Psoas muscle (tissue), 8 donors: Measurements from ENCODE around the gene CTCFL. TPM values are rescaled to one million over a fixed set of nuclear protein-coding genes. Genes with fewer than 3 reads are reported as not detected.

Experiments
- ATAC-seq, 4 donors: fragments of 200-7000 bp; cut with Tn5 transposase; one replicate each; pipeline ENCODE4 v1.9.1; 2020; ENCODE audit warnings: moderate library complexity in 3 of 4, mild to moderate bottlenecking in 2 of 4
- DNase-seq, 2 donors: peaks; one replicate each; pipeline ENCODE4 v3.0.0-alpha.2; 2020
- H3K27ac ChIP-seq: fragments of 200-600 bp; one replicate; pipeline ENCODE4 v1.8.0; 2022
- H3K27me3 ChIP-seq, 3 donors: fragments of 200-600 bp in 1 of 3; one replicate each; pipeline versions ENCODE4 v1.6.1 to v1.8.0; 2013 to 2022; ENCODE audit warnings: low read length in 2 of 3, mild to moderate bottlenecking in 2 of 3, moderate library complexity in 1 of 3; ENCODE audit not compliant: insufficient read depth in 3 of 3
- H3K36me3 ChIP-seq, 2 donors: fragments of 200-600 bp in 1 of 2; one replicate each; pipeline versions ENCODE4 v1.6.1 to v1.8.0; 2013 to 2022; ENCODE audit warnings: low read depth in 1 of 2, mild to moderate bottlenecking in 1 of 2, moderate library complexity in 1 of 2; ENCODE audit not compliant: insufficient read depth in 1 of 2
- H3K4me1 ChIP-seq: fragments of 200-600 bp; one replicate; pipeline ENCODE4 v1.8.0; 2022
- H3K4me3 ChIP-seq: fragments of 200-600 bp; one replicate; pipeline ENCODE4 v1.8.0; 2022; ENCODE audit warnings: mild to moderate bottlenecking
- H3K9me3 ChIP-seq: fragments of 200-600 bp; one replicate; pipeline ENCODE4 v1.8.0; 2022
- WGBS, 3 donors: extraction: QIAGEN DNeasy Blood & Tissue Kit; methylation state at CpG; one replicate each; pipeline versions ENCODE4 v1.1.6 to v1.1.7; 2013; 5-methylcytosine and 5-hydroxymethylcytosine counted together
- intact Hi-C, 2 donors: fragments of 100-400 bp; cut with DNase I; formaldehyde crosslinking; loops; one replicate each; pipeline versions ENCODE4 v1.11.0 to v1.14.2; 2022
- polyA plus RNA-seq, 3 donors: library from polyadenylated mRNA; stranded (reverse); fragments of 200-250 nt; gene quantifications; one replicate each; pipeline ENCODE4 v1.2.3, GENCODE V29; 2013
- total RNA-seq, 4 donors: library from RNA; stranded (reverse); fragmentation: NEBNext Ultra II Directional in 2 of 4; extraction: Animal tissue kit (Norgen Biotek cat#: 25700) in 2 of 4; gene quantifications; one replicate each; pipeline versions ENCODE4 v1.2.1 to v1.2.4, GENCODE V29; 2021 to 2023
- TF ChIP-seq, protein P1 (sequence below): fragments of 200-600 bp; IDR thresholded peaks from one replicate; pipeline ENCODE4 v1.8.0; 2022; ENCODE audit warnings: antibody characterized with exemption
- donor health status: healthy with polysubstance abuse.
- donor health status: DM: no; HTN: no; CAD: no; lungs with moderate emphysema.
- donor health status: Bipolar disorder and iron deficiency.
- donor health status: healthy.
- donor health status: DM: yes; HTN: yes; CAD: no.
- donor health status: DM: no; HTN: no; CAD: no.
- donor health status: DM: no; HTN: no; CAD: no.
- donor health status: DM: yes; HTN: yes; CAD: no.

CTCFL gene
- total and polyA plus RNA-seq, 7 donors = not detected

DNA sequence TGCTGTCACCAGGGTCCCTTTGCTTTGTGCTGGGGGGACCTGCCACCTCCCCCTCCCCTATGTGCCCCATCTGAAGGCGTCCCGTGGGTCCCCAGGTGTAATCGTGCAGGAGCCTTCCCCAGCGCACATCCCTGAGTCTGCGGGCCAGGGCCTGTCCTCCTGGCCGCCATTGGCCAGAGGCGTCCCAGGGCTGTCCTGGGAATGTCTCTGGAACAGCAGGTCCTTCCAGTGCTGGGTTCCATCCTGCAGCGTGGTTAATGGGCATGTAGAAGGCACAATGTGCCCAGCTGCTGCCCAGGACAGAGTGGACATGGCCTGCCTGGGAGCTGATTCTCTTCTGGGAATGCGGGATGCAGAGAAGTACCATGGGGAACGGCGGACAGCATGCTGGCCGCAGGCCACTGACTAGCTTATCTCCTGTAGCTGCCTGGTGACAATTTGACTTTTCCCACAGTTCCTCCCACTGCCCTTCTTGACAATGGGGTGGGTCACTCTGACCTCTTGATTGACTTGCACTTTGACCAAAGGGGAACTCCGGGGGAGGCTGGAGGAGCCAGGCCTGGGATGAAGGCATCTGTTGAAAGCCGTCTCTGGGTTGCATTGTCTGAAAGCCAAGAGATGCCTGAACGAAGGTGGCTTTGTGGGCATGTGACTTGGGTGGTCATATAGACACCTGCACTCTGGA is 64.0 kb downstream of the CTCFL start:
- DNase-seq (no peak), ATAC-seq (no peak)
- intact Hi-C loops = no loop called here
- TF ChIP-seq, protein P1, sequence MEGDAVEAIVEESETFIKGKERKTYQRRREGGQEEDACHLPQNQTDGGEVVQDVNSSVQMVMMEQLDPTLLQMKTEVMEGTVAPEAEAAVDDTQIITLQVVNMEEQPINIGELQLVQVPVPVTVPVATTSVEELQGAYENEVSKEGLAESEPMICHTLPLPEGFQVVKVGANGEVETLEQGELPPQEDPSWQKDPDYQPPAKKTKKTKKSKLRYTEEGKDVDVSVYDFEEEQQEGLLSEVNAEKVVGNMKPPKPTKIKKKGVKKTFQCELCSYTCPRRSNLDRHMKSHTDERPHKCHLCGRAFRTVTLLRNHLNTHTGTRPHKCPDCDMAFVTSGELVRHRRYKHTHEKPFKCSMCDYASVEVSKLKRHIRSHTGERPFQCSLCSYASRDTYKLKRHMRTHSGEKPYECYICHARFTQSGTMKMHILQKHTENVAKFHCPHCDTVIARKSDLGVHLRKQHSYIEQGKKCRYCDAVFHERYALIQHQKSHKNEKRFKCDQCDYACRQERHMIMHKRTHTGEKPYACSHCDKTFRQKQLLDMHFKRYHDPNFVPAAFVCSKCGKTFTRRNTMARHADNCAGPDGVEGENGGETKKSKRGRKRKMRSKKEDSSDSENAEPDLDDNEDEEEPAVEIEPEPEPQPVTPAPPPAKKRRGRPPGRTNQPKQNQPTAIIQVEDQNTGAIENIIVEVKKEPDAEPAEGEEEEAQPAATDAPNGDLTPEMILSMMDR = no peak
- no peaks in the 10 kb centered on the region for H3K9me3 ChIP-seq
- no peak overlapping the region for H3K27ac ChIP-seq
- no peaks in the 10 kb centered on the region for H3K27me3 ChIP-seq
- H3K4me1 ChIP-seq = peaks cover 21% of the 10 kb centered on the region
- no peak overlapping the region for H3K4me3 ChIP-seq
- 79 to 89% (median 81%) methylated on average over 15 of the region's 15 CpGs for WGBS, 3 donors
- no peaks in the 10 kb centered on the region for H3K36me3 ChIP-seq

- H3K9me3 ChIP-seq = no peaks in the 10 kb centered on the region
- H3K36me3 ChIP-seq = no peaks in the 10 kb centered on the region
- H3K27me3 ChIP-seq = no peaks in the 10 kb centered on the region
- ATAC-seq = no peak
- no peak for DNase-seq
- no peak overlapping the region for H3K4me3 ChIP-seq
- H3K27ac ChIP-seq = no peak overlapping the region
- TF ChIP-seq, protein P1 = no peak
- peaks cover 21% of the 10 kb centered on the region for H3K4me1 ChIP-seq
- intact Hi-C loops = no loop called here
- 85 to 94% (median 85%) methylated on average over 5 of the region's 5 CpGs for WGBS, 3 donors
Observed at GRCh38 chr20:57459897-57460296, 65.0 kb downstream of the CTCFL start.

DNA sequence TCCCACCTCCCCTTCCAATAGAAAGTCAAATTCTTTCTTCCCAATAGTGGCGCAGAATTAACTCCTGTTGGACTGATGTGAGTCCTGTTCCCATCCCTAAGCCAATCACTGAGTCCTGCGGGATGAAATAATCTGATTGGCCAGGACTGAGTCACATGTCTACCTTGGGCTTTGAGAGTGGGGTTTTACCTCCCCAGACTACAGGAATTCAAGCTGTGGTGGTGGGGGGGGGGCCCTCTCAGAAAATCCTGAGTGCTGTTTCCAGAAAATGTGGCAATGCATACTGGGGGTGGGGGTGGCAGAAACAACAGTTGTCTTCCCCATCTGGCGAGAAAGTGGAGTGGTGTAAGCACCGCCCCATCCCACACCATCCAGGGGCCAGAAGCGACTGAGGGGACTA is 65.7 kb downstream of the CTCFL start:
- Histone ChIP-seq H3K27me3 (no peaks in the 10 kb centered on the region), H3K4me3 (no peak overlapping the region), H3K4me1 (peaks cover 21% of the 10 kb centered on the region), H3K27ac (peak overlapping the region; percentile 67), H3K9me3 (no peaks in the 10 kb centered on the region), H3K36me3 (no peaks in the 10 kb centered on the region)
- WGBS, 3 donors = 77 to 86% (median 77%) methylated on average over 4 to 5 of the region's 5 CpGs
- intact Hi-C loops = no loop called here
- ATAC-seq = peak in 1 of 4 donors; percentile 32
- DNase-seq = no peak
- TF ChIP-seq, protein P1 = no peak

DNA sequence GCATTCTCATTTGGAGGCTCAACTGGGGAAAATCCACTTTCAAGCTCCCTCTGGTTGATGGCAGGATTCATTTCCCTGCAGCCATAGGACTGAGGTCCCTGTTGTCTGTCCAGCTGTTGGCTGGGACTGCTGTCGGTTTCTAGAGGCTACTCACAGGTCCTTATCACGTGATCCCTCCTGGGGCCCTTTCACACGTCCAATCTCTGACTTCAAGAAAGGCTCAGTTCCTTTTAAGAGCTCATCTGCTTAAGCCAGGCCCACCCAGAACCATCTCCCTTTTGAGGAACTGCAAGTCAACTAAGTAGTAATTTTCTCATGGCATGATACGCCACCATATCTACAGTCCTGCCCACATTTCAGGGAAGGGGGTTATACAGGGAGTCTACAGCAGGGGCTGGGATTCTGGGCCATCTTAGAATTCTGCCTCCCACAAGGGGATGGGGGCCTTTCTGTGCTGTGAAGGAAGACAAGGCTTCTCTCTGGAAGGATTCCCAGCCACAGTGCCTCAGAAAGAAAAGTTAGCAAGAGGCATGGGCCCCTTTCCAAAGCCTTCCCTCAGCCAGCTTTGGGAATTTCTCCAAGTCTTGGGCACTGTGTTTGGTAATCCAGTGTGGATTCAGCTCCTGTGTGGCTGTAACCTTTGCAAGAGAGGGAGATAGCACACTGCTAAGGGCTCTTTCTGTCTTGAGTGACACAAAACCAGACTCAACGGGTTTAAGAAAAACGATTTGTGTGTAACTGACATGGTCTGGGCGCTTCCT is 66.4 kb downstream of the CTCFL start:
- peaks cover 21% of the 10 kb centered on the region for H3K4me1 ChIP-seq
- intact Hi-C loops = no loop called here
- no peaks in the 10 kb centered on the region for H3K9me3 ChIP-seq
- H3K4me3 ChIP-seq = no peak overlapping the region
- peak in 1 of 2 donors; percentile 72 for DNase-seq
- H3K27me3 ChIP-seq = no peaks in the 10 kb centered on the region
- ATAC-seq = peak; percentile 59 to 86 (median 79)
- TF ChIP-seq, protein P1 = no peak
- WGBS, 3 donors = 39 to 67% (median 54%) methylated on average over 7 of the region's 7 CpGs
- no peaks in the 10 kb centered on the region for H3K36me3 ChIP-seq
- peak overlapping the region; percentile 67 for H3K27ac ChIP-seq
